Hepatocyte (in vitro differentiated cells): ENCODE results near the gene SEMA6A. TPM values are rescaled to one million over a fixed set of nuclear protein-coding genes. Genes with fewer than 3 reads are reported as not detected.
A peak's percentile ranks its signal among the peaks of the same experiment; 100 is the strongest.

ENCODE experiments used
- DNase-seq: peaks from one replicate; pipeline ENCODE4 v3.0.0-alpha.2; 2016; ENCODE audit warnings: low spot score
- H2AFZ ChIP-seq: fragments of 200-600 bp; sonication (generic); 2 replicates; pipeline ENCODE4 v1.6.0; 2016; ENCODE audit warnings: antibody characterized with exemption, mild to moderate bottlenecking
- H3K27ac ChIP-seq: fragments of 200-600 bp; sonication (generic); 2 replicates; pipeline ENCODE4 v1.5.1; 2016; ENCODE audit warnings: mild to moderate bottlenecking
- H3K27me3 ChIP-seq: fragments of 200-600 bp; sonication (generic); 2 replicates; pipeline ENCODE4 v1.6.1; 2016
- H3K36me3 ChIP-seq: fragments of 200-600 bp; sonication (generic); replicated peaks from 2 replicates; pipeline ENCODE4 v1.5.1; 2016; ENCODE audit warnings: low read depth; ENCODE audit not compliant: insufficient read depth
- H3K4me1 ChIP-seq: fragments of 200-600 bp; sonication (generic); 2 replicates; pipeline ENCODE4 v1.5.1; 2016; ENCODE audit warnings: mild to moderate bottlenecking, moderate library complexity; ENCODE audit not compliant: insufficient read depth
- H3K4me2 ChIP-seq: fragments of 200-600 bp; sonication (generic); 2 replicates; pipeline ENCODE4 v1.6.0; 2016
- H3K4me3 ChIP-seq: fragments of 200-600 bp; sonication (generic); 2 replicates; pipeline ENCODE4 v1.5.1; 2016; ENCODE audit warnings: mild to moderate bottlenecking
- H3K79me2 ChIP-seq: fragments of 200-600 bp; sonication (generic); 2 replicates; pipeline ENCODE4 v1.6.0; 2017; ENCODE audit warnings: mild to moderate bottlenecking
- H3K9me2 ChIP-seq: fragments of 200-600 bp; sonication (generic); replicated peaks from 2 replicates; pipeline ENCODE4 v1.6.0; 2017; ENCODE audit warnings: mild to moderate bottlenecking; ENCODE audit not compliant: insufficient read depth
- H3K9me3 ChIP-seq: fragments of 200-600 bp; sonication (generic); 2 replicates; pipeline ENCODE4 v1.5.1; 2016; ENCODE audit warnings: low read depth, mild to moderate bottlenecking
- H4K20me1 ChIP-seq: fragments of 200-600 bp; sonication (generic); 2 replicates; pipeline ENCODE4 v1.6.0; 2016; ENCODE audit warnings: mild to moderate bottlenecking; ENCODE audit not compliant: insufficient read depth, poor library complexity, severe bottlenecking
- EZH2 ChIP-seq: fragments of 200-600 bp; sonication (generic); IDR thresholded peaks from 2 replicates; pipeline ENCODE4 v1.6.1; 2016; ENCODE audit warnings: antibody characterized with exemption, mild to moderate bottlenecking, borderline replicate concordance
- EZH2phosphoT487 ChIP-seq: fragments of 200-600 bp; sonication (generic); IDR thresholded peaks from one replicate; pipeline ENCODE4 v1.6.1; 2018; ENCODE audit warnings: antibody characterized with exemption, mild to moderate bottlenecking, low read depth, moderate library complexity; ENCODE audit not compliant: unreplicated experiment, severe bottlenecking
- WGBS: methylation state at CpG from one replicate; pipeline ENCODE4 v1.1.6; 2016; ENCODE audit warnings: low lambda C conversion rate; ENCODE audit errors: missing lambda C conversion rate; 5-methylcytosine and 5-hydroxymethylcytosine counted together
- polyA plus RNA-seq: library from polyadenylated mRNA; unstranded; fragments of >200 nt; fragmentation: Nextera tagmentation; extraction: Ambion mirVana; gene quantifications from 2 replicates; pipeline ENCODE4 v1.2.1, GENCODE V29; 2016
- total RNA-seq: library from RNA; depleted of rRNA; stranded (reverse); fragments of >200 nt; gene quantifications from 2 replicates; pipeline ENCODE4 v1.2.3, GENCODE V29; 2014
- TF ChIP-seq, protein P1 (sequence below): fragments of 200-600 bp; sonication (generic); IDR thresholded peaks from 2 replicates; pipeline ENCODE4 v1.5.1; 2016; ENCODE audit warnings: antibody characterized with exemption, mild to moderate bottlenecking; ENCODE audit not compliant: poor library complexity

SEMA6A gene
- total and polyA plus RNA-seq, 2 experiments from 2014 or later = 38.2 to 68.6 TPM

DNA sequence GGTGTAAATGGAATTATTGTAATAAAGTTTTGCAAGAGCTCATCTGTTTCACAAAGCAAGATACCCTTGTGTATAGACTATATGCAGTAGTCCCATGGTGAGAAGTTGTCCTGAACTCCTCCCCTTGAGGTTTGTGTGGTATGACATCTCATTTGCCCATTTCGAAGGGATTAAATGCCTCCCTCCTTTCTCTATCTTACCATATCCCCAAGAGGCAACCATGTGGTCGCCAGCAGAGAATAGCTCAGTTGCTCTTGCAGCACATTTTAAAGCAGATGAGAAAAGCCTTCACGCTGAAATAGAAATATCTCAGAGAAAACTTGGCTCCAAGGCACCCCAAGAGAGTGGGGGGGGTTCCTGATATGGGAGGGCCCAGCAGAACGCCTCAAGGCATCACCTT, 4.6 kb downstream of the SEMA6A start:
- H3K79me2 ChIP-seq = peaks cover 95% of the 10 kb centered on the region
- no peak for TF ChIP-seq EZH2
- no peak for TF ChIP-seq EZH2phosphoT487
- TF ChIP-seq, protein P1, sequence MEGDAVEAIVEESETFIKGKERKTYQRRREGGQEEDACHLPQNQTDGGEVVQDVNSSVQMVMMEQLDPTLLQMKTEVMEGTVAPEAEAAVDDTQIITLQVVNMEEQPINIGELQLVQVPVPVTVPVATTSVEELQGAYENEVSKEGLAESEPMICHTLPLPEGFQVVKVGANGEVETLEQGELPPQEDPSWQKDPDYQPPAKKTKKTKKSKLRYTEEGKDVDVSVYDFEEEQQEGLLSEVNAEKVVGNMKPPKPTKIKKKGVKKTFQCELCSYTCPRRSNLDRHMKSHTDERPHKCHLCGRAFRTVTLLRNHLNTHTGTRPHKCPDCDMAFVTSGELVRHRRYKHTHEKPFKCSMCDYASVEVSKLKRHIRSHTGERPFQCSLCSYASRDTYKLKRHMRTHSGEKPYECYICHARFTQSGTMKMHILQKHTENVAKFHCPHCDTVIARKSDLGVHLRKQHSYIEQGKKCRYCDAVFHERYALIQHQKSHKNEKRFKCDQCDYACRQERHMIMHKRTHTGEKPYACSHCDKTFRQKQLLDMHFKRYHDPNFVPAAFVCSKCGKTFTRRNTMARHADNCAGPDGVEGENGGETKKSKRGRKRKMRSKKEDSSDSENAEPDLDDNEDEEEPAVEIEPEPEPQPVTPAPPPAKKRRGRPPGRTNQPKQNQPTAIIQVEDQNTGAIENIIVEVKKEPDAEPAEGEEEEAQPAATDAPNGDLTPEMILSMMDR = no peak
- peaks cover 67% of the 10 kb centered on the region for H4K20me1 ChIP-seq
- H3K9me2 ChIP-seq = no peaks in the 10 kb centered on the region
- no peak for DNase-seq
- H3K36me3 ChIP-seq = no peaks in the 10 kb centered on the region
- no peaks in the 10 kb centered on the region for H3K9me3 ChIP-seq
- H3K4me2 ChIP-seq = peak overlapping the region; percentile 92
- peaks cover 13% of the 10 kb centered on the region for H3K4me1 ChIP-seq
- no peak overlapping the region for H2AFZ ChIP-seq
- no peak overlapping the region for H3K27ac ChIP-seq
- no peak overlapping the region for H3K4me3 ChIP-seq
- WGBS = 71% methylated on average over 4 of the region's 4 CpGs
- H3K27me3 ChIP-seq = no peaks in the 10 kb centered on the region

DNA sequence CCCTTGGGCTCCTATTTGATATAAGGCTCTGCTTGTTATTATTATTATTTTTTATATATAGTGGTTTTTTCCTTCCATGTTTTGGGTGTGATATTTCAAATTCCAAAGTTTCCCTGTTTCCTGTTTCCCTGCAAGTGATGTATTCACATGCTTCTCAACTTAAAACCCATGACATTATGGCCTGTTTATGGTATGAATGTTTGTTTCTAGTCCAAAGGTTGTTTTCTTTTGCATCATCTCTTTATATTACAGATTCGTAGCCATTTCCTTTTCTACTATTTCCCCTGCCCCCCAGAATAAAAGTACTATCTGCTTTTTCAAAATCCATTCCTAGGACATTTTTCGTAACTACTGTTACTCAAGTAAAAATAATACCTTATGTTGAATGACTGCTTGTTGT, 7.5 kb downstream of the SEMA6A start:
- Histone ChIP-seq H3K36me3 (no peaks in the 10 kb centered on the region), H3K9me2 (no peaks in the 10 kb centered on the region), H2AFZ (no peak overlapping the region), H3K27ac (no peak overlapping the region), H4K20me1 (peaks cover 93% of the 10 kb centered on the region), H3K79me2 (peaks cover 100% of the 10 kb centered on the region), H3K27me3 (no peaks in the 10 kb centered on the region), H3K4me1 (peaks cover 15% of the 10 kb centered on the region), H3K9me3 (no peaks in the 10 kb centered on the region), H3K4me3 (no peak overlapping the region), H3K4me2 (no peak overlapping the region)
- no peak for DNase-seq
- no peak for TF ChIP-seq EZH2phosphoT487
- TF ChIP-seq EZH2 = no peak
- TF ChIP-seq, protein P1 = no peak
- WGBS = 82% methylated on average over 2 of the region's 2 CpGs

DNA sequence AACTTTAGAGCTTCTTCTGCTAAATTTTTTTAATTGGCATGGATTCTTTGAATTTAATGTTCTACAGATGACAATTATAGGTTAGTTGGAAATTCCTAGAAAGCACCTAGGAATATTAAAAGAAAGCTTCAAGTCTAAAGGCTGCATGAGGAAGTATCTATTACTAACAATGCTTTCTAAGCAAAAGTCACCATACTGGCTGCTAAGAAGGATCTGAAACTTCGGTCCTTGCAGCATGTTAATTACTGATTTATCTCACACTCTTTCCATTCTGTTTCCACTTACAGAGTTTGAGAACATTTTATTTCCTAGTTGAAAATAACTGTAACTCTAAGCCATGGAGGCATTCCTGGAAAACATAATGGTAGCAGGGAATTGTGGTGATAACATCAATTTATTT, 8.4 kb downstream of the SEMA6A start:
- Histone ChIP-seq H3K9me3 (no peaks in the 10 kb centered on the region), H3K27me3 (no peaks in the 10 kb centered on the region), H3K36me3 (no peaks in the 10 kb centered on the region), H3K27ac (no peak overlapping the region), H3K4me1 (peaks cover 15% of the 10 kb centered on the region), H3K4me3 (no peak overlapping the region), H3K4me2 (no peak overlapping the region), H3K9me2 (no peaks in the 10 kb centered on the region), H2AFZ (no peak overlapping the region), H3K79me2 (peaks cover 100% of the 10 kb centered on the region), H4K20me1 (peaks cover 93% of the 10 kb centered on the region)
- no peak for DNase-seq
- 55% methylated on average over 1 of the region's 1 CpG for WGBS
- no peak for TF ChIP-seq EZH2phosphoT487
- TF ChIP-seq, protein P1 = no peak
- TF ChIP-seq EZH2 = no peak
